CD4-positive, alpha-beta T cell treated with Interleukin-2 at 100 ng/mL for 4 hours (primary cell): Measurements from ENCODE around the gene SLC27A5.
"Not testable (repeated sequence)": the region's sequence is repeated elsewhere in the genome, so short reads cannot be mapped to it uniquely, and the experiment has no call there.

Source experiments
- DNase-seq: peaks from one replicate; pipeline ENCODE4 v3.0.0-alpha.2; 2020; ENCODE audit warnings: low spot score

SLC27A5 gene

DNA sequence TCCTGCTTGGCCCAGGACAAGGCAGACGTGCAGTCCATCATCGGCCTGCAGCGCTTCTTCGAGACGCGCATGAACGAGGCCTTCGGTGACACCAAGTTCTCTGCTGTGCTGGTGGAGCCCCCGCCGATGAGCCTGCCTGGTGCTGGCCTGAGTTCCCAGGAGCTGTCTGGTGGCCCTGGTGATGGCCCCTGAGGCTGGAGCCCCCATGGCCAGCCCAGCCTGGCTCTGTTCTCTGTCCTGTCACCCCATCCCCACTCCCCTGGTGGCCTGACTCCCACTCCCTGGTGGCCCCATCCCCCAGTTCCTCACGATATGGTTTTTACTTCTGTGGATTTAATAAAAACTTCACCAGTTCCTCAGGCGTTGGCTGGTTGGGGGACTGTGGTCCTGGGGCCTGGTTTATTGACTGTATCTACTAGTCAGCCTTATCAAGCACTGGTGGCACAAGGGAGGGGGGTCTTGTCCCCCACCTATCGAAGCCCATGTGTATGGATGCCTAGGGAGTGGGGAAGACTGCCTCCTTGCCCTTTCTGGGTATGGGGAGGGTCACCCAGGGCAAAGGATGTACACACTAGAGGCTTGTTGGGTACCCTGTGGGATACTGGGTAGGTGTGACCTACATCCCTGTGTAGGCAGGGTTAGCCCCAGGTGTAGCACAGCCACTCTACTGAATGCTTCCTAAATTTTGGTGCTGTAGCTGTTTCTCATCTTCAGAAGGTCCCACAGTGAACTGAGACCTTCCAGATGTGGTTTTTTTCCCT, 38.8 kb upstream of the SLC27A5 start:
- no peak for DNase-seq

DNA sequence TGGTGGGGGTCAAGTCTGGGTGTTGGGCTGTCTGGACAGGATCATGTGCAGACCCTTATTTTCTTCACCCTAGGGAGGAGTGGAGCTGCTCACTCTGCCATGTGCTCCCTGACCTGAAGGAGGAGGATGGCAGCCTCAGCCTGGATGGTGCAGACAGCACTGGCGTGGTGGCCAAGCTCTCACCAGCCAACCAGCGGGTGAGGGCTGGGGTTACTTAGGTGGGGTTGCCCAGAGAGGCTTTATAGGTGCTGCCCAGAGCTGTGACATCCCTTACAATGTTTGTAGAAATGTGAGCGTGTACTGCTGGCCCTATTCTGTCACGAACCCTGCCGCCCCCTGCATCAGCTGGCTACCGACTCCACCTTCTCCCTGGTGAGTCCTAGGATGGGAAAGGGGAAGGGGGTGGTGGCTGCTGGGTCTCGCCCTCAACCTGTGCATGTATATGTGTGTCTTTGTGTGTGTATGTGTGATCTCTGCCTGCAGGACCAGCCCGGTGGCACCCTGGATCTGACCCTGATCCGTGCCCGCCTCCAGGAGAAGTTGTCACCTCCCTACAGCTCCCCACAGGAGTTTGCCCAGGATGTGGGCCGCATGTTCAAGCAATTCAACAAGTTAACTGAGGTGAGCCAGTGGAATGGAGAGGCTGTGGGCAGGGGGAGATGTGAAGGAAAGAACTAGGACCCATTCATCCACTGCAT, 38.0 kb upstream of the SLC27A5 start:
- DNase-seq, result no peak

DNA sequence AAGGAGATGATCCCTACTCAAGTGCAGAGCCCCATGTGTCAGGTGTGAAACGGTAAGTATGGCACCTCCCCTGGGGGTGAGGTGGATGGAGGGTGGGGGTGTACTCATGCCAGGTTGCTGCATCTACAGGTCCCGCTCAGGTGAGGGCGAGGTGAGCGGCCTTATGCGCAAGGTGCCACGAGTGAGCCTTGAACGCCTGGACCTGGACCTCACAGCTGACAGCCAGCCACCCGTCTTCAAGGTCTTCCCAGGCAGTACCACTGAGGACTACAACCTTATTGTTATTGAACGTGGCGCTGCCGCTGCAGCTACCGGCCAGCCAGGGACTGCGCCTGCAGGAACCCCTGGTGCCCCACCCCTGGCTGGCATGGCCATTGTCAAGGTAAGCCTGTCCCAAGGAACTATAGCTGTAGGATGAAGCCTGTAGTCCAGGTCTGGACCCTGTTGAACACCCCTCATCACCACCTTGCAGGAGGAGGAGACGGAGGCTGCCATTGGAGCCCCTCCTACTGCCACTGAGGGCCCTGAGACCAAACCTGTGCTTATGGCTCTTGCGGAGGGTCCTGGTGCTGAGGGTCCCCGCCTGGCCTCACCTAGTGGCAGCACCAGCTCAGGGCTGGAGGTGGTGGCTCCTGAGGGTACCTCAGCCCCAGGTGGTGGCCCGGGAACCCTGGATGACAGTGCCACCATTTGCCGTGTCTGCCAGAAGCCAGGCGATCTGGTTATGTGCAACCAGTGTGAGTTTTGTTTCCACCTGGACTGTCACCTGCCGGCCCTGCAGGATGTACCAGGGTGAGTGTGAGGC, 37.3 kb upstream of the SLC27A5 start:
- DNase-seq, result no peak

DNA sequence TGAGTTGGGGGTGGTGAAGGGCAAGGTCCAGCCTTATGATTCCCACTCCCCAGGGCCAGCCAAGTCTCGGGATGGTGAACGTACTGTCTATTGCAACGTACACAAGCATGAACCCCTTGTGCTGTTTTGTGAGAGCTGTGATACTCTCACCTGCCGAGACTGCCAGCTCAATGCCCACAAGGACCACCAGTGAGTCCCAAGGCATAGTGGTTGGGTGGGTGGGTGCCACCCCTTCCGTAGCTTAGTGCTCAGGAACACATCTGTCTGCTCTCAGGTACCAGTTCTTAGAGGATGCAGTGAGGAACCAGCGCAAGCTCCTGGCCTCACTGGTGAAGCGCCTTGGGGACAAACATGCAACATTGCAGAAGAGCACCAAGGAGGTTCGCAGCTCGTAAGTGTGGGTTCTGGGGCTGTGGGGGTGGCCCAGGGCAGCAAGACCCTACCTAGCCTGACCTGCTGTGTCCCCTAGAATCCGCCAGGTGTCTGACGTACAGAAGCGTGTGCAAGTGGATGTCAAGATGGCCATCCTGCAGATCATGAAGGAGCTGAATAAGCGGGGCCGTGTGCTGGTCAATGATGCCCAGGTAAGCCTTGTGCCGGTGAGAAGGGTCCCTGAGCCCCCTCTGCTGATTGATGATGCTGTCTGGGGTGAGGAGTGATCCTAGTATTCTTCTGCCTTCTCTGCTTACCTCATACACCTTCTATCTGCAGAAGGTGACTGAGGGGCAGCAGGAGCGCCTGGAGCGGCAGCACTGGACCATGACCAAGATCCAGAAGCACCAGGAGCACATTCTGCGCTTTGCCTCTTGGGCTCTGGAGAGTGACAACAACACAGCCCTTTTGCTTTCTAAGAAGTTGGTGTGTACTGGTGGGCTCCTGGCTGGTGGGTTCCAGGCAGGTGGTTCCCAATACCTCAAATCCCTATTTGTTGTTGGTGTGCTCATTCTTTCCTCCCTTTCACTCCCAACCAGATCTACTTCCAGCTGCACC, 35.8 kb upstream of the SLC27A5 start:
- DNase-seq, result no peak

DNA sequence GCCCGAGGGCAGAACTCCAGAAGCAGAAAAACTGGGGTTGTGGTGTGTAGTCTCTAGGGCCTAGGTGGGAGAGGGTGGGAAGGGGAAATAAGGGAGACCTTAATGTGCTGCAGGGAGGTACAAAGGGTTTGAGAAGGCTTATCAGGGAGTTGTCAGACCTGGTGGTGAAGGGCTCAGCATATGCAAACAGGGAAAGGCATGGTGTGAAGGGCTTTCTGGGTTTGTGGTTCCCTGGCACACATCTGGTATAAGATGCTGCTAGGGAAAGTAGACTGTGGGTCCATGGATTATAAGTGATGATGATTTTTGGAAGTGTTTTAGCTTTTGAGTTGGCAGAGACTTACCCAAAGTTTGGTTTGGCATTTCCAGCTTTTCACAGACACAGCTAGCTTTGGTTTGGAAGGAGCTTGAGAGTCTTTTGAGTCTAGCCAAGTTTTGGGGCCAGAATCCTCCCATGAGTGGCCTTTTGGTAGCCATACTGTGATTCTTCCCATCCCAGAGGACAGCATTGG, 34.3 kb upstream of the SLC27A5 start:
- DNase-seq, result no peak

DNA sequence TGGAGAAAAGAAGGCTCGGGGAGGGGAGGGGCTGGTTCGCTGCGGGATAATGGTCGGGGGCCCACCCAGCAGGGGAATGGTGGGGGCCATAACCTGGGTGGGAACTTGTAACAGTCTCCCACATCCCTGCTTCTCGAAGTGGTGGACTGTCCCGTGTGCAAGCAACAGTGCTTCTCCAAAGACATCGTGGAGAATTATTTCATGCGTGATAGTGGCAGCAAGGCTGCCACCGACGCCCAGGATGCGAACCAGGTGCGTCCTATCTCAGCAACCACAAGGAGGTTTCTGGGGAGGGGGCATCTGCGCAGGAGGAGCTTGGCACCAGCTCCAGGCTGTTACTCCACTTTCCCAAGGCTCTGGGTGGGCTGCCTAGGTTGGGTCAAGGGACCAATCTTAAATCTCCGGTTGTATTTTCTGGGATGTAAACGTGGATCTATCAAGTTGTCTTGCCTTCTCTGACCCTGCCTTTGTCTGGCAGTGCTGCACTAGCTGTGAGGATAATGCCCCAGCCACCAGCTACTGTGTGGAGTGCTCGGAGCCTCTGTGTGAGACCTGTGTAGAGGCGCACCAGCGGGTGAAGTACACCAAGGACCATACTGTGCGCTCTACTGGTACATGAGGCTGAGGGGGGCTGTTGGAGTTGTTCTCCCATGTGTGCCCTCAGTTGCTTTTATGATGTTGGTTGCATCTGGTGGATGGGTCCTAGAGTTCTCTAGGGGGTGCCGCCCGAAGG, 33.7 kb upstream of the SLC27A5 start:
- DNase-seq, result no peak

DNA sequence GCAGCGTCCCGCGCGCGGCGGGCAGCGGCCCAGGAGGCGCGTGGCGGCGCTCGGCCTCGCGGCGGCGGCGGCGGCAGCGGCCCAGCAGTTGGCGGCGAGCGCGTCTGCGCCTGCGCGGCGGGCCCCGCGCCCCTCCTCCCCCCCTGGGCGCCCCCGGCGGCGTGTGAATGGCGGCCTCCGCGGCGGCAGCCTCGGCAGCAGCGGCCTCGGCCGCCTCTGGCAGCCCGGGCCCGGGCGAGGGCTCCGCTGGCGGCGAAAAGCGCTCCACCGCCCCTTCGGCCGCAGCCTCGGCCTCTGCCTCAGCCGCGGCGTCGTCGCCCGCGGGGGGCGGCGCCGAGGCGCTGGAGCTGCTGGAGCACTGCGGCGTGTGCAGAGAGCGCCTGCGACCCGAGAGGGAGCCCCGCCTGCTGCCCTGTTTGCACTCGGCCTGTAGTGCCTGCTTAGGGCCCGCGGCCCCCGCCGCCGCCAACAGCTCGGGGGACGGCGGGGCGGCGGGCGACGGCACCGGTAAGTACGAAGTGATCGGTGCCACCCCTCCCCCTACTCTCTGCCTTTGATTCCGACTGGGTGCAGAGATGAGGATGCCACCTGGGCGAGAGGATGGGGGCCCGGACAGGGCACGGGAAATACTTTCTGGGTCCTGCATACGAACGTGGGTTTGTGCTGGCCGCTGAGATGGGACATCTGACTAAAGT, 32.9 kb upstream of the SLC27A5 start:
- DNase-seq, result peak; percentile 82

DNA sequence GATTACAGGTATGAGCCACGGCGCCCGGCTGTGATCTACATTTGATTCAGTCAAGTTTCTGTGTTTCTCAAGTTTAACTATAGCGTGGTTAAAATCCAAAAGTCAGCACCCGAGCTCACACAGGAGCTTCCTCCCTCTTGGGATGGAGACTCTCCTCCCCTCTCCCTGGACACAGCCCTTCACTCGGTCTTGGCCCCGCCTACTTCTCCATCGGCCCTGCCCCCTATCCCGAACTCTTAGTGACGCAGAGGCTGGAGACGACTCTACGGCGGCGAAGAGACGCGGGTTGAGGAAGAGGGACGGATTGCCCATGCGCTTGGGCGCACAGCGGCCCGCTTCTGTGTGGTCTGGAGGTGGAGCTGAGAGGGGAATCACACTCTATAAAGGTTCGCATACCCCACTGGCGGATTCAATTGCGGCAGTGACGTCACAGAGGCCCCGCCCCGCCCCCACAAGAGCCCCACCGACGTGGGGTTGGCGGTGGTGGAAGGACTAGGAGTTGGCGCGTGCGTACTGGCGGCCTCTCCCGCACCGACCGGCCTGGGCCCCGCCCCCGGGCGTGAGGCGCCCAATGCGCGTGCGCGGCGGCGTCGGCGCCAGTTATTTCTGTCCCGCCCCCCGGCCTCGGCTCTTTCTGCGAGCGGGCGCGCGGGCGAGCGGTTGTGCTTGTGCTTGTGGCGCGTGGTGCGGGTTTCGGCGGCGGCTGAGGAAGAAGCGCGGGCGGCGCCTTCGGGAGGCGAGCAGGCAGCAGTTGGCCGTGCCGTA, 32.2 kb upstream of the SLC27A5 start, which contains the start of gene TRIM28:
Gene TRIM28, plus strand, starts transcription at position 239 of the 765 bp plus-strand sequence. CDS start 694 bp downstream, outside the sequence.
- peak; percentile 100 for DNase-seq

DNA sequence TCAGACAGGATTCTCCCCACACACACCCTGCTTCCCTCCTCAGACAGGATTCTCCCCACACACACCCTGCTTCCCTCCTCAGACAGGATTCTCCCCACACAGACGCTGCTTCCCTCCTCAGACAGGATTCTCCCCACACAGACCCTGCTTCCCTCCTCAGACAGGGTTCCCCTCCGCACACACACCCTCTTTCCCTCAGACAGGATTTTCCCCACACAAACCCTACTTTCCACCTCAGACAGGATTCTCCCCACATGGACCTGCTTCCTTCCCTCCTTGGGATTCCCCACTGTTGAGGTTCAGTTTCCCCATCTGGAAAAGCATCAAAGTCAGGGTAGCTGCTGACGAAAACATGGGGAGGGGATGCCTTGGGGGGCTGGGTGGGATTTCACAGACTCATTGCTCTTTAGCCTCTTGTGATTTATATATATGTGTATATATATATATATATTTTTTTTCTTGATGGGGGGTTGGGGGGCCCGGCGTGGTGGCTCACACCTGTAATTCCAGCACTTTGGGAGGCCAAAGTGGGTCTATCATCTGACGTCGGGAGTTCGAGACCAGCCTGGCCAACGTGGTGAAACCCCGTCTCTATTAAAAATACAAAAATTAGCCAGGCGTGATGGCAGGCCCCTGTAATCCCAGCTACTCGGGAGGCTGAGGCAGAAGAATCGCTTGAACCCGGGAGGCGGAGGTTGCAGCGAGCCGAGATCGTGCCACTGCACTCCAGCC, 31.0 kb upstream of the SLC27A5 start:
- DNase-seq, result not testable (repeated sequence)

DNA sequence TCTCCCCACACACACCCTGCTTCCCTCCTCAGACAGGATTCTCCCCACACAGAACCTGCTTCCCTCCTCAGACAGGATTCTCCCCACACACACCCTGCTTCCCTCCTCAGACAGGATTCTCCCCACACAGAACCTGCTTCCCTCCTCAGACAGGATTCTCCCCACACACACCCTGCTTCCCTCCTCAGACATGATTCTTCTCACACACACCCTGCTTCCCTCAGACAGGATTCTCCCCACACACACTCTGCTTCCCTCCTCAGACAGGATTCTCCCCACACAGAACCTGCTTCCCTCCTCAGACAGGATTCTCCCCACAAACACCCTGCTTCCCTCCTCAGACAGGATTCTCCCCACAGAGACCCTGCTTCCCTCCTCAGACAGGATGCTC, 27.4 kb upstream of the SLC27A5 start:
- DNase-seq, result not testable (repeated sequence)

DNA sequence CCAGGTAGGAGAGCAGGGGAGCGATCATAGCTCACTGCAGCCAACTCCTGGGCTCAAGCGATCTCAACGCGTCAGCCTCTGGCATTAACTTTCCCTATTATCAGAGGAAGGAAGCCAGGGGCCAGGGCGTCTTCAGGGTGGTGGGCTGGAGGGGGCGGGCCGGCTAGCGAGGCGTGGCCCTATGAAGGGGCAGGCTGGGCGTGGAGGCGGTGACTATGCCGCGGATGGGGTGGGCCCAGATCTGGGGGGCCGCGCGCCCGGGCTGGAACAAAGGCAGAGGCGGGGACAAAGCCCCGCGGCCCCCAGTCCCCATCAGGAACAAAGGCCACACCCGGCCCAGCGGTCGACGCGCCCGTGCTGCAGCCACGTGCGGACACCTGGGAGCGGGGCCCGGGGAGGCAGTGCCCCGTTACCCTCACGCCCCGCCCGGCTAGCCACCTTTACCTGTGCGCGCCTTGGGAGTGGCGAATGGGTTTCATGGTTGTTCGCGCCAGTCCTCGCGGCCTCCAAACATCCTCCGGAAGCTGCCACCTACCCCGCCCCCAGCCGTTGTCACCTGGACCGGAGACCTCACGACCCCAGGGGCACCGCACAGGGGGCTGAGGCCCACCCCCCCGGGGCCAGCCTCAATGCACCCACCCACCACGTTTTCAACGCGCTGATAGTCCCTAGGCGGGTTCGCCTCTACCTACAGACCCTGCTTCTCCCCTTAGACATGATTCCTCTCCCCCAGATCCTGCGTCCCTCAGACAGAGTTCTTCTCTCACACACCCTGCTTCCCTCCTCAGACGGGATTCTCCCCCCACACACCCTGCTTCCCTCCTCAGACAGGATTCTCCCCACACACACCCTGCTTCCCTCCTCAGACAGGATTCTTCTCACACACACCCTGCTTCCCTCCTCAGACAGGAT, 26.7 kb upstream of the SLC27A5 start:
- peak; percentile 31 for DNase-seq

DNA sequence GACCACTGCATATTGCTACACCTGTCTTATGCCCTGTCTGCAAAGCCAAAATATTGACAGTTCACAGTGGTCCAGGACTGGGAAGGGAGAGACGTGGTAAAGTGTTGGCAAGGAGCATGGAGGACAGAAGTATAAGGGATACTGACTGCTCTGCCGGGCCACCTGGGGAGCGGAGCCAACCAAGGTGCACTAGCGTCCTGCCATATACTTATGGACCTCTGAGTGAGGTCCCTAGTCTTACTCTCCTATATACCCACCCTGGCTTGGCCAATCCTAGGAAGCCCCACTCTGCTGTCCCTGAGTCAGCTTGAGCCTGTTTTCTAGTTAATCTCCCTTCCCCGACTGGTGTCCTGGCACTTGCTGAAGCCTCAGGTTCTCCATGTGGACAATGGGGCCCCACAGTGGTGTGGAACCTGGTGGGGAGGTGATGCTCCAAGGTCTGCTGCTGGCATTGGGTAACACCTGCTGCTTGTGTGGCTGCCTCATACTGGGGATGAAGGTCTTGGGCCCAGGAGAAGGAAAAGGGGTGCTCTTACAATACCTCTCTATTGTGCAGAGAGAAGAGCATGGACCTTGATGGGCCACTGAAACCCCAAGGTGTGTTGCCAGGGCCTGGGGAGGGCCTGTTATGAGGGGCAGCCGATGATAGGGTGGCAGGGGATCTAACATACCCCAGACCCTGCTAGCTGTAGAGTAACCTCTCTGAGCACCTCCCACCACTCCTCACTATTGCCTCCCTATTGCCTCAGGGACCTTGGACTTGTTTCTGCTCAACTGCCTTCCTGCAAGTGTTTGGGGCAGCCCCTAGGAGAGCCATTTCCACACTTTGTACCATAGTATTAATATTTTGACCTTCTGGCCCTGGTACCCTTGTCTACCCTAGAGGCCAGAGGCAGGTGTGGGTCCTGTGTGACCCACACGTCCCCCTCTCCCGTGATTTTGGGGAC, 25.3 kb upstream of the SLC27A5 start:
- DNase-seq, result no peak

DNA sequence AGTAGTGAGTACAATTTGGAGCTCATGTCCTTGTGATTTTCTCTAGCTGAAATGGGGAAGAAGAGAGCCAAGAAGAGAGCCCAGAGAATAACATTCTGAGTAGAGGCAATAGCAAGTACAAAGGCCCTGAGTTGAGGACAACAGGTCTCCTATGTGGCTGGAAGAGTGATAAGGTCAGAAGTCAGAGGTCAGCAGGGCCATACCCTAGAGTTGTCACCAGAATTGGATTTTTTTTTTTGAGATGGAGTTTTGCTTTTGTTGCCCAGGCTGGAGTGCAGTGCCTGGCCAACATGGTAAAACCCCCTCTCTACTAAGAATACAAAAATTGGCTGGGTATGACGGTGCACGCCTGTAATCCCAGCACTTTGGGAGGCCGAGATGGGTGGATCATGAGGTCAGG, 24.1 kb upstream of the SLC27A5 start:
- DNase-seq, result no peak

DNA sequence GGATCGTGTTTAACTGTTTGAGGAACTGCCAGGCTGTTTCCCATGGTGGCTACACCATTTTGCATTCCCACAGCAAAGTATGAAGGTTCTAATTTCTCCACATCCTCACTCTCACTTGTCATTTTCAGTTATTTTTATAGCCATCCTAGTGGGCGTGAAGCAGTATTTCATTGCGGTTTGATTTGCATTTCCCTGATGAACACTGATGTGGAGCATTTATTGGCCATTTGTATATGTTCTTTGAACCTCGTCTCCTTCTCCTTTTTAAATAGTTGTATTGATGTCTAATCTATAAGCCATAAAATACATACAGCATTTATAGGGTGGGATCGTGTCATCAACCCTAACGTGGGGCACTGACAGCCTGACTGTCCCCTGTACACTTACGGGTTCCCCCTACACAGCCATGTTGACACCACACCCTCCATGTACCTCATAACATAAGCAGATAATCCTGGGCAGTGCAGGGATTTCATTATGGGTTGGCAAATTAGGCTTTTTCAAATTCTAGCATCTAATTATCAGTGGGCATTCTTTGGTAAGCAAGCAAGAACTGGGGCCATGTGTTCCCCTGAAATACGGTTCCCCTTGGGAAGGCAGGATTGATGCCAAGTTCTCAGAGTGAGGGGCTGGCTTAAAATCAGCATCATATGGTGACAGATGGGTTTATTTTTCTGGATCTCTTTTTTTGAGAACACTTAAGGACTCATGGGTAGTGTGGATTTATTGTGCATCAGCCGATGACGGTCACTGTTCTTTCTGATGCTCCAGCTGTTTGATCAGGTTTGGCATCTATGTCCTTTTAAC, 19.4 kb upstream of the SLC27A5 start:
- DNase-seq, result no peak

DNA sequence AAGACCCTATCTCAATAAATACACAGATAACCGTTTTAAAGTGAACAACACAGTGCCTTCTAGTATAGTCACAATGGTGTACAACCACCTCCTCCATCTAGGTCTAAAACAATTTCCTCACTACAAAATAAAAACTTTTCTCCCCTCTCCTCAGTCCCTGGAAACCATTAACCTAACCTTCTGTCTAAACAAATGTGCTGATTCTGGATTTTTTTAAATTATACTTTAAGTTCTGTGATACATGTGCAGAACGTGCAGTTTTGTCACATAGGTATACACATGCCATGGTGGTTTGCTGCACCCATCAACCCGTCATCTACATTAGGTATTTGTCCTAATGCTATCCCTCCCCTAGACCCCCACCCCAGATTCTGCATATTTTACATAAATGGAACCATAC, 17.6 kb upstream of the SLC27A5 start:
- no peak for DNase-seq
